Activated T-cell treated with anti-CD3 and anti-CD28 coated beads, Interleukin-2, amount 50 U/mL, for 24 hours (primary cell): ENCODE results near the gene CLTC.

Source experiments
- DNase-seq: peaks from one replicate; pipeline ENCODE4 v3.0.0-alpha.2; 2020
- H3K27ac Mint-ChIP-seq: 2 replicates; pipeline ENCODE4 v1.8.0; 2020; ENCODE audit warnings: mild to moderate bottlenecking, mixed read lengths
- H3K27me3 Mint-ChIP-seq: 2 replicates; pipeline ENCODE4 v1.8.0; 2020; ENCODE audit warnings: mixed read lengths
- H3K36me3 Mint-ChIP-seq: 2 replicates; pipeline ENCODE4 v1.8.0; 2020; ENCODE audit warnings: low read depth, mixed read lengths
- H3K4me1 Mint-ChIP-seq: 2 replicates; pipeline ENCODE4 v1.8.0; 2020; ENCODE audit warnings: low read depth, mixed read lengths
- H3K4me3 Mint-ChIP-seq: 2 replicates; pipeline ENCODE4 v1.8.0; 2020; ENCODE audit warnings: mild to moderate bottlenecking, moderate library complexity, mixed read lengths
- H3K9me3 Mint-ChIP-seq: 2 replicates; pipeline ENCODE4 v1.8.0; 2020; ENCODE audit warnings: mixed read lengths

The CLTC gene

GRCh38 chr17:59623151-59623550, 3.5 kb downstream of the CLTC start:
- Mint-ChIP-seq H3K27me3 (no peaks in the 10 kb centered on the region), H3K4me1 (peaks cover 69% of the 10 kb centered on the region), H3K4me3 (peak overlapping the region; percentile 96), H3K27ac (peak overlapping the region; percentile 74), H3K36me3 (peaks cover 75% of the 10 kb centered on the region), H3K9me3 (no peaks in the 10 kb centered on the region)
- no peak for DNase-seq

DNA sequence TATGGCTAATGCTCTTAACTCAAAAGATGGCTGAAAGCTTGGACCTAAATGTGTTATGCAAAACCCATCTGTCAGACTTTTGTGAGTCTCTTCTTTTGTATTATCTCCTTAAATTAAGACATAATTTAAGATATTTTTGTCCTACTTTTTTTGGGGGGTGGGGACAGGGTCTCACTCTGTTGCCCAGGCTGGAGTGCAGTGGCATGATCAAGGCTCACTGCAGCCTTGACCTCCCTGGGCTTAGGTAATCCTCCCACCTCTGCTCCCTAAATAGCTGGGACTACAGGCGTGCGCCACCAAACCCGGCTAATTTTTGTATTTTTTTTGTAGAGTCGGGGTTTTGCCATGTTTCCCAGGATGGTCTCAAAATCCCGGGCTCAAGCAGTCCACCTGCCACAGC, 7.1 kb downstream of the CLTC start:
- no peak for DNase-seq
- H3K27me3 Mint-ChIP-seq = no peaks in the 10 kb centered on the region
- H3K4me3 Mint-ChIP-seq = no peak overlapping the region
- no peaks in the 10 kb centered on the region for H3K9me3 Mint-ChIP-seq
- peaks cover 80% of the 10 kb centered on the region for H3K4me1 Mint-ChIP-seq
- no peak overlapping the region for H3K27ac Mint-ChIP-seq
- peaks cover 75% of the 10 kb centered on the region for H3K36me3 Mint-ChIP-seq

DNA sequence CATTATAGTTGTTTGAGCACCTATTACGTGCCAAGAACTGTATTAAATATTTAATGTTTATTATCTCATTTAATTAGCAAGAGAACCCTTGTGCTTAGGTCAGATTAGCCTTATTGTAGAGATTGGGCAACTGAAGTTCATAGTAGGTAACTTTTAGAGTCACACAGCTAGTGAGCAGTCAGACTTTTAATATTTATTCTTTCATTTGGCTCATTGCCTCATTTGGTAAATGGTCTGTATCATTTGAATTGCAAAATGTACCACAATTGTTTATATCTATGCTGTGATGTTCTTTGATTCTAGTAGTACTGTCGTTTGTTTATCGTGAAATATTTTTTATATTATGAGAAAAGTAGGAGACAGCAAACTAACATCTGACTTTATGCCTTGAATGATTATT, 7.6 kb downstream of the CLTC start:
- H3K4me1 Mint-ChIP-seq = peaks cover 75% of the 10 kb centered on the region
- H3K27me3 Mint-ChIP-seq = no peaks in the 10 kb centered on the region
- H3K9me3 Mint-ChIP-seq = no peaks in the 10 kb centered on the region
- DNase-seq = no peak
- peak overlapping the region; percentile 75 for H3K27ac Mint-ChIP-seq
- no peak overlapping the region for H3K4me3 Mint-ChIP-seq
- peaks cover 72% of the 10 kb centered on the region for H3K36me3 Mint-ChIP-seq

DNA sequence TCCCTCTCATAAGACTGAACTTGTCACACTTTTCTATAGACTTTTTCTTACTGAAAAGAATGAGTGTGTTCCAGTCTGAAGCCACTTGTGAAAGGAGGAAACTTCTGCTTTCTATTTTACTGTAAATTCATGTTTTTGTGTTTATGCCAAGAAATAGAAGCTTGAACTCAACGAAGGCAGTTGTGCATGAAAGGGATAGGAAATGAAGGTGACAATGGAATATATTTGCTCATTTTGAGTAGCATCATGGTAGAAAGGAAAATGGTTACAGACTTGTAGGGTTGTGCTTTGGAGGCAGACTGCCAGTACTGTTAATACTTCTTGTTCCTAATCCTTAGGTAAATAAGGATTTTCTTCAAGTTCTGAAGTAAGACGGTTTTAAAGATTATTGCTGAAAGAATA, 8.1 kb downstream of the CLTC start:
- Mint-ChIP-seq H3K4me1 (peaks cover 75% of the 10 kb centered on the region), H3K9me3 (no peaks in the 10 kb centered on the region), H3K27ac (peak overlapping the region; percentile 75), H3K27me3 (no peaks in the 10 kb centered on the region), H3K36me3 (peaks cover 73% of the 10 kb centered on the region), H3K4me3 (no peak overlapping the region)
- no peak for DNase-seq

- no peak for DNase-seq
- H3K9me3 Mint-ChIP-seq = no peaks in the 10 kb centered on the region
- H3K4me1 Mint-ChIP-seq = peaks cover 77% of the 10 kb centered on the region
- peaks cover 64% of the 10 kb centered on the region for H3K36me3 Mint-ChIP-seq
- no peaks in the 10 kb centered on the region for H3K27me3 Mint-ChIP-seq
- no peak overlapping the region for H3K4me3 Mint-ChIP-seq
- peak overlapping the region; percentile 44 for H3K27ac Mint-ChIP-seq
Observed at GRCh38 chr17:59629174-59629573, 9.5 kb downstream of the CLTC start.

- Mint-ChIP-seq H3K9me3 (no peaks in the 10 kb centered on the region), H3K27ac (peak overlapping the region; percentile 66), H3K36me3 (peaks cover 64% of the 10 kb centered on the region), H3K27me3 (no peaks in the 10 kb centered on the region), H3K4me1 (peaks cover 85% of the 10 kb centered on the region), H3K4me3 (no peak overlapping the region)
- DNase-seq = no peak
Observed at GRCh38 chr17:59631276-59631675, 11.6 kb downstream of the CLTC start.

- DNase-seq = no peak
- peak overlapping the region; percentile 54 for H3K27ac Mint-ChIP-seq
- no peaks in the 10 kb centered on the region for H3K27me3 Mint-ChIP-seq
- H3K4me1 Mint-ChIP-seq = peaks cover 76% of the 10 kb centered on the region
- H3K4me3 Mint-ChIP-seq = no peak overlapping the region
- H3K36me3 Mint-ChIP-seq = peaks cover 63% of the 10 kb centered on the region
- no peaks in the 10 kb centered on the region for H3K9me3 Mint-ChIP-seq
Observed at GRCh38 chr17:59632398-59632797, 12.7 kb downstream of the CLTC start.

DNA sequence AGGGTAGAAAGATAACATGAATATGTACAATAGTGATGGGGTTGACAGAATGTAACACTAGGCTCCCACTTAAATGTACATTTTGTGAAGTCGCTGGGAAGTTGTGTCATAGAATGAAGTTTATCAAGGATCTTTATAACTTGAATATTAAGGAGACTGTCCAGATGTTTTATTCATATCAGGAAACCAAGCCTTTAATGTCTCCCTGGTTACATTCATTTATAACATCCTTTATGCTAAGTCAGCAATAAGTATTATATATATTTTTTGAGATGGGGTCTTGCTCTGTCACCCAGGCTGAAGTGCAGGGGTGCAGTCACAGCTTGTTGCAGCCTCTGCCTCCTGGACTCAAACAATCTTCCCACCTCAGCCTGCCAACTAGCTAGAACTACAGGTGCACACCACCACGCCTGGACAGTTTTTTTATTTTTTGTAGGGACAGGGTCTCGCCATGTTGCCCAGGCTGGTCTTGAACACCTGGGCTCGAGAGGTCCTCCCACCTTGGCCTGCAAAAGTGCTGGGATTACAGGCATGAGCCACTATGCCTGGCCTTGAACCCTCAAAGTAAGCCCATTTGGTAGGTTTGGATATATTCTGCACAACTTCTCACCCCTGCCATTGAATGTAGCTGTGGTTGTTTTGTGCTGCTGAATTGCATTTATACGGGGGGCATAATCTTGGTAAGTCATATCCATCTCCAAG, 14.1 kb downstream of the CLTC start:
- H3K27me3 Mint-ChIP-seq = no peaks in the 10 kb centered on the region
- H3K9me3 Mint-ChIP-seq = no peaks in the 10 kb centered on the region
- no peak for DNase-seq
- peaks cover 54% of the 10 kb centered on the region for H3K36me3 Mint-ChIP-seq
- peaks cover 75% of the 10 kb centered on the region for H3K4me1 Mint-ChIP-seq
- peak overlapping the region; percentile 22 for H3K27ac Mint-ChIP-seq
- H3K4me3 Mint-ChIP-seq = no peak overlapping the region

DNA sequence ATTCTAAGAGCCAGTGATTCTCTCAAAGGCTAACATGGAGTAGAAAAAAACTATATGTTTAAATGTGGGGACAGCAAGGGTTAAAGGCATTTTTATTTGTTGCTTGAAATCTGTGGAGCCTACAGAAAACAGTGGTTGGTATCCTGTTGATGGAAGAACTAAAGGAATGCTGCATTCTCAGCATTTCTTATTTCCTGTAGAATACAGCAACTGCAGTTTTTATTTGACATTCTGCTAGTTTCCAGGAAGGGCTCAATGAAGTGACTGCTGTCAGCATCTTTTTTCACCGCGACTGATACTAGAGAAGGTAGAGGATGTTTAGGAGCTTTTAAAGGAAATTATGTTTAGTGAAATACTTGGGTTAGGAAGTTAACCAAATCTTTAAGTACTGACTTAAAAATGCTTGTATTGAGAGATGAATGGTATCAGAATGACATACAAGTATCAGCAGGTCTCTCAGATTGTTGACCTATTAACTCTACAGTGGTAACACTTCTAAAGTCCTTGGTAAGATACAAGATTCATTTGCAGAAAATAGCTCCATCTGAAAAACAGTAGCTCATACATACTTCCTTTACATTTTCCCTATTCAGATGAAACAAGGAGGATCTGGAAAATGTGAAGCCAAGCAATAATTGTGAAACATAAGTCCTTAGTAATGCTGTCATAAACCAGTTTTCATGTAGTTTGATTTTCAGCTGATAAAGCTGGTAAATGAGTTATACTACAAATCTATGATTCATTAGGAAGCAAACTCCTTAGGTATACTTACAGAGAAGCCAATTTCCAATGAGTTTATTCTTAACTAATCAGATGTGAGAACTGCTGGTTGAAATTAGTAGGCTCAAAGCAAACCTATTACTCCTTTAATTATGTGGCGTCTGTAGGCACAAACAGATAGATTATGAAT, 15.2 kb downstream of the CLTC start:
- Mint-ChIP-seq H3K4me1 (peaks cover 73% of the 10 kb centered on the region), H3K9me3 (no peaks in the 10 kb centered on the region), H3K27me3 (no peaks in the 10 kb centered on the region), H3K4me3 (no peak overlapping the region), H3K36me3 (peaks cover 48% of the 10 kb centered on the region), H3K27ac (peak overlapping the region; percentile 79)
- no peak for DNase-seq

DNA sequence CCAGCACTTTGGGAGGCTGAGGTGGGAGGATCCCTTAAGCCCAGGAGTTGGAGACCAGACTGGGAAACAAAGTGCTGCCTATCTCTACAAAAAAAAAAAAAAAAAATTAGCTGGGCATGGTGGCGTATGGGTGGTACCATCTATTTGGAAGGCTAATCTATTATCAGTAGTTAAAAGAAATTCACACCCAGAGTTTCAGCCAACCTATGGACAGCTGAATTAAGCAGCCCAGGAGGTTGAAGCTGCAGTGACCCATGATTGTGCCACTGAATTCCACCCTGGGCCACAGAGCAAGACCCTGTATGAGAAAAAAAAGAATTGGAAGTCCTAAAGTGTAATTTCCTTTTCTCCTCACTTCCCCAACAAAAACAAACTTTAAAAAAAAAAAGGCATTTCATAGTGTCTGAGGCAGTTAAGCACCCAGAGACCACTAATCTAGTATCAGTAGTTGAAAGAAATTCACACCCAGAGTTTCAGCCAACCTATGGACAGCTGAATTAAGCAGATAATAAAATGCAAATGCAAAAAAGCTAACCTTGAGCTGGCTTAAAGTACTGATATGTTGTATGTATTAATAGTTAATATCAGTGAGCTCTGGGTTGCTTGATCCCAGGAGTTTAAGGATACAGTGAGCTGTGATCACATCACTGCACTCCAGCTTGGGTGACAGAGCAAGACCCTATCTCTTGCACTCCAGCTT, 18.1 kb downstream of the CLTC start:
- peaks cover 32% of the 10 kb centered on the region for H3K36me3 Mint-ChIP-seq
- no peaks in the 10 kb centered on the region for H3K9me3 Mint-ChIP-seq
- H3K27ac Mint-ChIP-seq = peak overlapping the region; percentile 44
- H3K4me1 Mint-ChIP-seq = peaks cover 80% of the 10 kb centered on the region
- DNase-seq = no peak
- no peaks in the 10 kb centered on the region for H3K27me3 Mint-ChIP-seq
- H3K4me3 Mint-ChIP-seq = no peak overlapping the region

DNA sequence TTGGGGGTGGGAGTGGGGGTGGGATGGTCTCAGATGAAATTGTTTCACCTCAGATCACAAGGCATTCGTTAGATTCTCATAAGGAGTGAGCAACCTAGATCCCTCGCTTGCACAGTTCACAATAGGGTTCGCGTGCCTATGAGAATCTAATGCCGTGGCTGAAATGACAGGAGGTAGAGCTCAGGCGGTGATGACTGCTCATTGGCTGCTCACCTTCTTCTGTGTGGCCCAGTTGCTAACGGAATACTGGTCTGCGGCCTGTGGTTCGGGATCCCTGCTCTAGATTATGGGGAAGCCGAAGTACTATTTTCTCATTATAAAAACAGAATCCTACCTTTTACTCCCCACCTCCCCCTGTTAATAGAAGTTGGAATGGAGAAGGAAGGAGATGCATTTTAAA, 18.9 kb downstream of the CLTC start:
- peaks cover 34% of the 10 kb centered on the region for H3K36me3 Mint-ChIP-seq
- H3K9me3 Mint-ChIP-seq = no peaks in the 10 kb centered on the region
- no peaks in the 10 kb centered on the region for H3K27me3 Mint-ChIP-seq
- H3K4me1 Mint-ChIP-seq = peaks cover 80% of the 10 kb centered on the region
- no peak for DNase-seq
- H3K4me3 Mint-ChIP-seq = no peak overlapping the region
- H3K27ac Mint-ChIP-seq = no peak overlapping the region

DNA sequence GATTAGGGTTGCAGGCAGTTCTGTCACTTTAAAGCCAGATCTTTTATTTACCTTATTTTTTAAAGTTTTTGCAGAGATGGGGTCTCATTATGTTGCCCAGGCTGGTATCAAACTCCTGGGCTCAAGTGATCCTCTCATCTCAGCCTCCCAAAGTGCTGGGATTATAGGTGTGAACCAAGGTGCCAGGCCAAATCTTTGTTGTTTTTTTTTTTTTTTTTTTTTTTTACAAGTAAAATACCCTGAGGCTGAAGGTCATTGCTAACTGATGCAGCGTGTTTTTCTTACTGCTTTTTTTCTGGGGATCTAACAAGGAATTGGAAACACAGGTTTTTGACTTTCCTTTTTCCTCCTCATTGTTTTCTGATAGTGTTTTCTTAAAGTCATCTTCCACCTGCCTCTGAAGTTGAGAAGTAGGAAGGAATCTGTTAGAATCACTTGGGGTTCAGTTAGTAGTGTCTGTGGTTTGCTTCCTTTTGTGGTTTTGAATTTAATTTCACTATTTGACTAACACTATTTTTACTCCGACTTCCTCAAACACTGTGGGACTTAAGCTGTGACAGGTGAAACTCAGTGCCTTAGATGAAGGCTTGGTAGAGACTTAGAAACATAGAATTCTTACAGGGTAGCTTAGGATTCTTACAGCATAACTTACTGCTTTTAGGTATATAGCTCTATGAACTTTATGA, 22.2 kb downstream of the CLTC start:
- no peaks in the 10 kb centered on the region for H3K27me3 Mint-ChIP-seq
- peak overlapping the region; percentile 13 for H3K4me3 Mint-ChIP-seq
- H3K9me3 Mint-ChIP-seq = no peaks in the 10 kb centered on the region
- DNase-seq = no peak
- H3K36me3 Mint-ChIP-seq = peaks cover 53% of the 10 kb centered on the region
- H3K27ac Mint-ChIP-seq = peak overlapping the region; percentile 79
- peaks cover 64% of the 10 kb centered on the region for H3K4me1 Mint-ChIP-seq

DNA sequence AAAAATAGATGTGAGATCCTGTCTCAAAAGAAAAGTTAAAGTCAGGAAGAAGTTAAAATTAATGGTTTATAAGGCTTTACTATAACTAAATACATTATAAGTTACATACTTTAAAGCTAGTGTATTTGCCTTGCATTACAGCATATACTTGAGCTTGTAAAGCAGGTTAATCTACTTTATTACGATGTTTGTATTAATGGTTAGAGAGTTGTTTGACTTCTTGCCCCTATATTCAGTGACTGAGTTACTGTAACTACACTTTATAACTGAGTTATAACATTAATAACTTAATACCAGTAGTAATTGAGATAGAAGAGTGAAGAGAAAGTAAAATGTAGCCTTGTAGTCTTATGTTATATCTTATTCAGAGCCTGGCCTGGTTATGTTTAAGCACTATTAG, 22.9 kb downstream of the CLTC start:
- peaks cover 67% of the 10 kb centered on the region for H3K4me1 Mint-ChIP-seq
- H3K9me3 Mint-ChIP-seq = no peaks in the 10 kb centered on the region
- no peak overlapping the region for H3K4me3 Mint-ChIP-seq
- DNase-seq = no peak
- no peaks in the 10 kb centered on the region for H3K27me3 Mint-ChIP-seq
- no peak overlapping the region for H3K27ac Mint-ChIP-seq
- peaks cover 59% of the 10 kb centered on the region for H3K36me3 Mint-ChIP-seq
